NCI-H1092 treated with DMSO at 0.1 percent for 48 hours (cell line): ENCODE measurements around the gene SLC4A5.
"Not testable (repeated sequence)": the region's sequence is repeated elsewhere in the genome, so short reads cannot be mapped to it uniquely, and the experiment has no call there.

Experiments
- DNase-seq: peaks from one replicate; lab custom pipeline; 2025; lab: John Stamatoyannopoulos, UW

Gene SLC4A5

GRCh38 chr2:74232426-74232825 lies 110.8 kb downstream of the SLC4A5 start:
- no peak for DNase-seq

GRCh38 chr2:74229865-74230264 lies 113.4 kb downstream of the SLC4A5 start:
- not testable (repeated sequence) for DNase-seq

- DNase-seq = no peak
These were observed 114.4 kb downstream of the SLC4A5 start for GRCh38 chr2:74228772-74229171.

- DNase-seq = no peak
These were observed 115.6 kb downstream of the SLC4A5 start for GRCh38 chr2:74227646-74228045.

GRCh38 chr2:74226648-74227213 lies 116.5 kb downstream of the SLC4A5 start:
- no peak for DNase-seq

- no peak for DNase-seq
These were observed 117.3 kb downstream of the SLC4A5 start for GRCh38 chr2:74225698-74226459.

GRCh38 chr2:74223941-74224770 lies 119.1 kb downstream of the SLC4A5 start:
- no peak for DNase-seq

- DNase-seq = no peak
These were observed 120.9 kb downstream of the SLC4A5 start for GRCh38 chr2:74222300-74222650.

GRCh38 chr2:74221604-74222299 lies 121.5 kb downstream of the SLC4A5 start:
- no peak for DNase-seq

GRCh38 chr2:74221091-74221490 lies 122.1 kb downstream of the SLC4A5 start:
- DNase-seq = no peak

GRCh38 chr2:74219846-74220486 lies 123.2 kb downstream of the SLC4A5 start:
- no peak for DNase-seq

- DNase-seq = no peak
These were observed 126.6 kb downstream of the SLC4A5 start for GRCh38 chr2:74216642-74217041.

- not testable (repeated sequence) for DNase-seq
These were observed 127.4 kb downstream of the SLC4A5 start for GRCh38 chr2:74215771-74216170.

- DNase-seq = no peak
These were observed 130.4 kb downstream of the SLC4A5 start for GRCh38 chr2:74212702-74213410.

- no peak for DNase-seq
These were observed 137.0 kb downstream of the SLC4A5 start for GRCh38 chr2:74206180-74206688.

GRCh38 chr2:74205596-74205995 lies 137.6 kb downstream of the SLC4A5 start:
- no peak for DNase-seq

- no peak for DNase-seq
These were observed 138.1 kb downstream of the SLC4A5 start for GRCh38 chr2:74205113-74205512.

- no peak for DNase-seq
These were observed 138.8 kb downstream of the SLC4A5 start for GRCh38 chr2:74204436-74204835.

- DNase-seq = no peak
These were observed 141.6 kb downstream of the SLC4A5 start for GRCh38 chr2:74201596-74201995.

GRCh38 chr2:74201196-74201595 lies 142.0 kb downstream of the SLC4A5 start:
- no peak for DNase-seq

GRCh38 chr2:74199871-74200305 lies 143.3 kb downstream of the SLC4A5 start:
- DNase-seq = no peak
